K562 (cell line): ENCODE measurements around the gene HFE. TPM values are rescaled to one million over a fixed set of nuclear protein-coding genes. Genes with fewer than 3 reads are reported as not detected.
A peak's percentile ranks its signal among the peaks of the same experiment; 100 is the strongest.

ENCODE experiments used
- ARNT ChIP-seq, 2 experiments: fragments of 450-650 bp; IDR thresholded peaks; 2 replicates each; pipeline ENCODE4 v1.6.1; 2016; ENCODE audit warnings: mild to moderate bottlenecking in 1 of 2
- ATF7 ChIP-seq: fragments of 450-650 bp; IDR thresholded peaks from 2 replicates; pipeline ENCODE4 v1.7.1; 2014; ENCODE audit warnings: mild to moderate bottlenecking, moderate library complexity
- CREM ChIP-seq: IDR thresholded peaks from 2 replicates; pipeline ENCODE4 v1.6.1; 2014; ENCODE audit warnings: antibody characterized with exemption, low read depth
- CXXC5 ChIP-seq: fragments of 250-450 bp; sonication (Bioruptor Pico); IDR thresholded peaks from 2 replicates; pipeline ENCODE4 v1.8.0; 2022; ENCODE audit warnings: inconsistent platforms, mild to moderate bottlenecking, moderate library complexity
- HDAC1 ChIP-seq, 2 experiments: fragments of 450-650 bp; IDR thresholded peaks; 2 replicates each; pipeline ENCODE4 v1.6.1; 2016 to 2017; ENCODE audit warnings: inconsistent platforms in 1 of 2, mild to moderate bottlenecking in 1 of 2, moderate library complexity in 1 of 2
- HDAC3 ChIP-seq: fragments of 450-650 bp; IDR thresholded peaks from 2 replicates; pipeline ENCODE4 v1.6.1; 2018; ENCODE audit warnings: borderline replicate concordance, mild to moderate bottlenecking, moderate library complexity; ENCODE audit not compliant: partially characterized antibody
- HMG20B ChIP-seq: fragments of 250-450 bp; sonication (Bioruptor Pico); IDR thresholded peaks from 2 replicates; pipeline ENCODE4 v1.5.0; 2021; ENCODE audit warnings: mild to moderate bottlenecking
- KDM1A ChIP-seq, 2 experiments: fragments of 450-650 bp; IDR thresholded peaks; 2 replicates each; pipeline ENCODE4 v1.6.1; 2016; ENCODE audit warnings: mild to moderate bottlenecking in 2 of 2
- MECOM ChIP-seq: fragments of 250-450 bp; sonication (Bioruptor Pico); IDR thresholded peaks from 2 replicates; pipeline ENCODE4 v1.8.0; 2022; ENCODE audit warnings: inconsistent platforms
- MEIS2 ChIP-seq: fragments of 450-650 bp; IDR thresholded peaks from 2 replicates; pipeline ENCODE4 v1.6.1; 2014; ENCODE audit warnings: mild to moderate bottlenecking; ENCODE audit not compliant: partially characterized antibody
- PTRF ChIP-seq: fragments of 450-650 bp; IDR thresholded peaks from 2 replicates; pipeline ENCODE4 v1.6.1; 2016; ENCODE audit warnings: mild to moderate bottlenecking, missing genetic modification characterization, missing compliant biosample characterization
- RBFOX2 ChIP-seq: fragments of 200-400 bp; formaldehyde crosslinking; IDR thresholded peaks from 2 replicates; pipeline ENCODE4 v1.6.1; 2017; ENCODE audit warnings: low read depth, mild to moderate bottlenecking, low read length, moderate library complexity
- RCOR1 ChIP-seq, 2 experiments: IDR thresholded peaks; 2 replicates each; pipeline ENCODE4 v1.6.1; 2012; ENCODE audit warnings: low read depth in 2 of 2, low read length in 2 of 2, borderline replicate concordance in 1 of 2, improper control_type of control experiment in 1 of 2
- SOX6 ChIP-seq: fragments of 450-650 bp; IDR thresholded peaks from 2 replicates; pipeline ENCODE4 v1.6.1; 2014; ENCODE audit warnings: mild to moderate bottlenecking
- ZNF23 ChIP-seq: fragments of 250-450 bp; sonication (Bioruptor Pico); IDR thresholded peaks from 2 replicates; pipeline ENCODE4 v1.4.0; 2020; ENCODE audit warnings: mild to moderate bottlenecking
- ZNF592 ChIP-seq: fragments of 450-650 bp; IDR thresholded peaks from 2 replicates; pipeline ENCODE4 v1.6.1; 2017; ENCODE audit warnings: antibody characterized with exemption, mild to moderate bottlenecking
- polyA plus RNA-seq, 8 experiments: library from polyadenylated mRNA; depleted of rRNA in 4 of 8; stranded (reverse) in 5 of 8; unstranded in 3 of 8; fragments of >200 nt; fragmentation: Nextera tagmentation in 2 of 8; fragmentation: Illumina TruSeq in 1 of 8; extraction: Ambion mirVana in 2 of 8; extraction: Trizol in 1 of 8; gene quantifications; 2 replicates each; pipeline versions ENCODE4 v1.2.1 to v1.2.3, GENCODE V29; 2011 to 2014; ENCODE audit warnings: inconsistent platforms in 1 of 8, missing spikeins in 1 of 8
- total RNA-seq, 7 experiments: library from RNA; depleted of rRNA in 6 of 7; stranded (reverse); fragments of >200 nt in 6 of 7; fragmentation: Illumina TruSeq in 2 of 7; extraction: Trizol in 2 of 7; gene quantifications; 2 replicates each; pipeline versions ENCODE4 v1.2.1 to v1.2.3, GENCODE V29; 2011 to 2021; ENCODE audit warnings: low replicate concordance in 1 of 7
- TF ChIP-seq, protein P1 (sequence below): sonication (generic); IDR thresholded peaks from 2 replicates; pipeline ENCODE4 v1.6.1; 2016

The HFE gene
- total and polyA plus RNA-seq, 9 of the 15 experiments (the other 6 are each of a cell fraction or from before 2014, with no cell fraction given), result 0.14 to 1.2 (median 0.76) TPM

- peak; percentile 34; the same call in 1 of the 2 replicates for TF ChIP-seq ZNF592
- TF ChIP-seq RBFOX2, result peak; percentile 46; the same call in 1 of the 2 replicates
- TF ChIP-seq HMG20B (CRISPR knock-in tag), result no peak
- no peak for TF ChIP-seq HDAC3
- TF ChIP-seq ATF7, result peak; percentile 27; the same call in 1 of the 2 replicates
- TF ChIP-seq ARNT (IDR thresholded peaks at IDR 0.05), result no peak
- peak in 1 of 2 experiments; percentile 92; a peak in 3 of 4 replicates for TF ChIP-seq RCOR1 (IDR thresholded peaks at IDR 0.05; ENCODE audit: borderline replicate concordance in 1 of 2, low read depth in 2 of 2, low read length in 2 of 2)
- no peak for TF ChIP-seq ZNF23 (CRISPR knock-in tag)
- peak in 1 of 2 experiments; percentile 57; a peak in 2 of 4 replicates for TF ChIP-seq HDAC1 (IDR thresholded peaks at IDR 0.05)
- TF ChIP-seq, protein P1, sequence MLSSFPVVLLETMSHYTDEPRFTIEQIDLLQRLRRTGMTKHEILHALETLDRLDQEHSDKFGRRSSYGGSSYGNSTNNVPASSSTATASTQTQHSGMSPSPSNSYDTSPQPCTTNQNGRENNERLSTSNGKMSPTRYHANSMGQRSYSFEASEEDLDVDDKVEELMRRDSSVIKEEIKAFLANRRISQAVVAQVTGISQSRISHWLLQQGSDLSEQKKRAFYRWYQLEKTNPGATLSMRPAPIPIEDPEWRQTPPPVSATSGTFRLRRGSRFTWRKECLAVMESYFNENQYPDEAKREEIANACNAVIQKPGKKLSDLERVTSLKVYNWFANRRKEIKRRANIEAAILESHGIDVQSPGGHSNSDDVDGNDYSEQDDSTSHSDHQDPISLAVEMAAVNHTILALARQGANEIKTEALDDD, result peak; percentile 26; the same call in 1 of the 2 replicates
- TF ChIP-seq SOX6, result peak; percentile 66
- TF ChIP-seq KDM1A (IDR thresholded peaks at IDR 0.05), result peak; percentile 86 to 87
- peak; percentile 45; the same call in 1 of the 2 replicates for TF ChIP-seq CXXC5 (CRISPR knock-in tag)
- TF ChIP-seq CREM, result peak; percentile 75
- TF ChIP-seq PTRF (tag), result no peak
- TF ChIP-seq MEIS2, result peak; percentile 34
- TF ChIP-seq MECOM (CRISPR knock-in tag), result no peak
These were observed 31.8 kb downstream of the HFE start (continued) for GRCh38 chr6:26118999-26119398.
